K562 (cell line): ENCODE data around the gene PDCD10. TPM values are rescaled to one million over a fixed set of nuclear protein-coding genes. Genes with fewer than 3 reads are reported as not detected.

Experiments
- ETV1 ChIP-seq: fragments of 450-650 bp; conservative IDR thresholded peaks from 2 replicates; pipeline ENCODE4 v1.6.1; 2016; ENCODE audit warnings: missing genetic modification characterization, control low read depth, low read depth, missing compliant biosample characterization
- POLR2G ChIP-seq: fragments of 200-400 bp; formaldehyde crosslinking; IDR thresholded peaks from 2 replicates; pipeline ENCODE4 v1.6.1; 2017; ENCODE audit warnings: low read depth, mild to moderate bottlenecking, antibody characterized with exemption, low read length, moderate library complexity
- RBBP5 ChIP-seq: fragments of 200-600 bp; sonication (generic); IDR thresholded peaks from 2 replicates; pipeline ENCODE4 v1.6.1; 2012; ENCODE audit warnings: borderline replicate concordance, mild to moderate bottlenecking, low read length, control low read depth, inconsistent platforms; ENCODE audit not compliant: insufficient read depth, poor library complexity, severe bottlenecking
- SIRT6 ChIP-seq: IDR thresholded peaks from one replicate; pipeline ENCODE4 v1.6.1; 2012; ENCODE audit warnings: low read depth, mild to moderate bottlenecking, control low read depth, inconsistent platforms, low read length, moderate library complexity
- ZNF57 ChIP-seq: fragments of 450-650 bp; formaldehyde crosslinking; IDR thresholded peaks from 2 replicates; pipeline ENCODE4 v1.4.0; 2020; ENCODE audit warnings: mild to moderate bottlenecking, moderate library complexity
- polyA plus RNA-seq, 8 experiments: library from polyadenylated mRNA; depleted of rRNA in 4 of 8; stranded (reverse) in 5 of 8; unstranded in 3 of 8; fragments of >200 nt; fragmentation: Nextera tagmentation in 2 of 8; fragmentation: Illumina TruSeq in 1 of 8; extraction: Ambion mirVana in 2 of 8; extraction: Trizol in 1 of 8; gene quantifications; 2 replicates each; pipeline versions ENCODE4 v1.2.1 to v1.2.3, GENCODE V29; 2011 to 2014; ENCODE audit warnings: inconsistent platforms in 1 of 8, missing spikeins in 1 of 8
- total RNA-seq, 7 experiments: library from RNA; depleted of rRNA in 6 of 7; stranded (reverse); fragments of >200 nt in 6 of 7; fragmentation: Illumina TruSeq in 2 of 7; extraction: Trizol in 2 of 7; gene quantifications; 2 replicates each; pipeline versions ENCODE4 v1.2.1 to v1.2.3, GENCODE V29; 2011 to 2021; ENCODE audit warnings: low replicate concordance in 1 of 7
- TF ChIP-seq, protein P1 (sequence below): fragments of 450-650 bp; IDR thresholded peaks from 2 replicates; pipeline ENCODE4 v1.6.1; 2016
- TF ChIP-seq, protein P2 (sequence below): fragments of 250-450 bp; sonication (Bioruptor Pico); IDR thresholded peaks from 2 replicates; pipeline ENCODE4 v1.5.0; 2021; ENCODE audit warnings: mild to moderate bottlenecking, borderline replicate concordance
- TF ChIP-seq, protein P3 (sequence below): fragments of 450-650 bp; IDR thresholded peaks from 2 replicates; pipeline ENCODE4 v1.6.1; 2016; ENCODE audit warnings: antibody characterized with exemption

Gene PDCD10
- total and polyA plus RNA-seq, 9 of the 15 experiments (the other 6 are each of a cell fraction or from before 2014, with no cell fraction given): 121 to 476 (median 232) TPM

DNA sequence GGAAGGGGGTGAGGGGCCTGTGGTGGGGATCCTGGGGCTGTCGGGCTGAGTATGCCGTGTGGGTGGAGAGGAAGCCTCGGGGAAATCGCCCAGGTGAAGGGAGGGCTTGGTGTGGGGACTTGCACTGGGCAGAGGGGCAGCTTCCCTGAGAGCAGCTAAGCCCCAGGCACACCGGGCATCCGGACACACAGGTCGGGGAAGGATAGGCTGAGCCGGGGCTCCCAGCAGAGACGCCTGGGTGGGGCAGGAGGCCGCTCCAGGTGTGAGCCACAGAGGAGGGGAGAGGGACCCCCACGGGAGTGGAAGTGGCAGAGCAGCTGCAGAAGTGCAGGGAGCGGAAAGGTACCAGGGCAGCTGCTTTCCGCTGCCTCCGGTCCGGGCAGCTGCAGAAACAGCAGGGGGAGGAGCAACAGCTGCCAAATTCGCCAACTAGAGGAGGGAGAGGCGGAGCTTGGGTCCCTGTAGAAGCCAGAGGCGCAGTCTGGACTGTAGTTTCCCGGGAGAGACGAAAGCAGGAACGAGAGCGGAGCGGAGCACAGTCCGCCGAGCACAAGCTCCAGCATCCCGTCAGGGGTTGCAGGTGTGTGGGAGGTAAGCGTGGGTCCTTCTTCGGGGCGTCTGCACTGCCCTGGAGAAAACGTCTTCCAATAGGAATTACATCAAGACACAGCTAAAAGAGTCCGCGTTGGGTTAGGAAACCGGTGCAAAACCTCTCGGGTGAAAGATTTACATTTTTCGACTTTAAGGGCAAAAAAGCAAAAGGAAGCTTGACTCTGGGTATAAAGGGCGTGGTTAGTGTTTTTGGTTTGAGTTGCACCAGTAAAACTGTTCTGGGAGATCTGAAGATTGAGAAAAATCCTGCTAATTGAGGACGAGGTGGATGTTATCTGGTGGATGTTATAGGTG, 794 bp upstream of the PDCD10 start, which contains the start of gene SERPINI1 (continued):
- TF ChIP-seq, protein P1, sequence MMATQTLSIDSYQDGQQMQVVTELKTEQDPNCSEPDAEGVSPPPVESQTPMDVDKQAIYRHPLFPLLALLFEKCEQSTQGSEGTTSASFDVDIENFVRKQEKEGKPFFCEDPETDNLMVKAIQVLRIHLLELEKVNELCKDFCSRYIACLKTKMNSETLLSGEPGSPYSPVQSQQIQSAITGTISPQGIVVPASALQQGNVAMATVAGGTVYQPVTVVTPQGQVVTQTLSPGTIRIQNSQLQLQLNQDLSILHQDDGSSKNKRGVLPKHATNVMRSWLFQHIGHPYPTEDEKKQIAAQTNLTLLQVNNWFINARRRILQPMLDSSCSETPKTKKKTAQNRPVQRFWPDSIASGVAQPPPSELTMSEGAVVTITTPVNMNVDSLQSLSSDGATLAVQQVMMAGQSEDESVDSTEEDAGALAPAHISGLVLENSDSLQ: peak; percentile 4; the same call in 1 of the 2 replicates
- TF ChIP-seq RBBP5 (peak; percentile 65), ETV1 (tag) (peak; percentile 58), SIRT6 (no peak), POLR2G (peak; percentile 59; the same call in 1 of the 2 replicates), ZNF57 (CRISPR knock-in tag) (no peak)
- TF ChIP-seq, protein P2, sequence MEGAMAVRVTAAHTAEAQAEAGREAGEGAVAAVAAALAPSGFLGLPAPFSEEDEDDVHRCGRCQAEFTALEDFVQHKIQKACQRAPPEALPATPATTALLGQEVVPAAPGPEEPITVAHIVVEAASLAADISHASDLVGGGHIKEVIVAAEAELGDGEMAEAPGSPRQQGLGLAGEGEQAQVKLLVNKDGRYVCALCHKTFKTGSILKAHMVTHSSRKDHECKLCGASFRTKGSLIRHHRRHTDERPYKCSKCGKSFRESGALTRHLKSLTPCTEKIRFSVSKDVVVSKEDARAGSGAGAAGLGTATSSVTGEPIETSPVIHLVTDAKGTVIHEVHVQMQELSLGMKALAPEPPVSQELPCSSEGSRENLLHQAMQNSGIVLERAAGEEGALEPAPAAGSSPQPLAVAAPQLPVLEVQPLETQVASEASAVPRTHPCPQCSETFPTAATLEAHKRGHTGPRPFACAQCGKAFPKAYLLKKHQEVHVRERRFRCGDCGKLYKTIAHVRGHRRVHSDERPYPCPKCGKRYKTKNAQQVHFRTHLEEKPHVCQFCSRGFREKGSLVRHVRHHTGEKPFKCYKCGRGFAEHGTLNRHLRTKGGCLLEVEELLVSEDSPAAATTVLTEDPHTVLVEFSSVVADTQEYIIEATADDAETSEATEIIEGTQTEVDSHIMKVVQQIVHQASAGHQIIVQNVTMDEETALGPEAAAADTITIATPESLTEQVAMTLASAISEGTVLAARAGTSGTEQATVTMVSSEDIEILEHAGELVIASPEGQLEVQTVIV (CRISPR knock-in tag): 0 out of 2 replicates have a peak, but pooled peaks have one; percentile 19
- TF ChIP-seq, protein P3, sequence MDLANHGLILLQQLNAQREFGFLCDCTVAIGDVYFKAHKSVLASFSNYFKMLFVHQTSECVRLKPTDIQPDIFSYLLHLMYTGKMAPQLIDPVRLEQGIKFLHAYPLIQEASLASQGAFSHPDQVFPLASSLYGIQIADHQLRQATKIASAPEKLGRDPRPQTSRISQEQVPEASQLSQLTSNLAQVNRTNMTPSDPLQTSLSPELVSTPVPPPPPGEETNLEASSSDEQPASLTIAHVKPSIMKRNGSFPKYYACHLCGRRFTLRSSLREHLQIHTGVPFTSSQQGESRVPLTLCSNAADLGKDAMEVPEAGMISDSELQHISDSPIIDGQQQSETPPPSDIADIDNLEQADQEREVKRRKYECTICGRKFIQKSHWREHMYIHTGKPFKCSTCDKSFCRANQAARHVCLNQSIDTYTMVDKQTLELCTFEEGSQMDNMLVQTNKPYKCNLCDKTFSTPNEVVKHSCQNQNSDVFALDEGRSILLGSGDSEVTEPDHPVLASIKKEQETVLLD: peak; percentile 53; the same call in 1 of the 2 replicates
